Right lobe of liver (tissue), 6 donors: ENCODE results near the gene NECAP2. TPM values are rescaled to one million over a fixed set of nuclear protein-coding genes. Genes with fewer than 3 reads are reported as not detected.

Experiments used
- ATAC-seq, 4 donors: fragments of 200-7000 bp; cut with Tn5 transposase; one replicate each; pipeline ENCODE4 v1.9.1; 2020; ENCODE audit warnings: mild to moderate bottlenecking in 4 of 4, moderate library complexity in 4 of 4
- DNase-seq, 3 donors: peaks; one replicate each; pipeline ENCODE4 v3.0.0-alpha.2; 2020
- H3K27ac ChIP-seq, 3 donors: fragments of 200-600 bp; one replicate each; pipeline ENCODE4 v1.8.0; 2022
- H3K27me3 ChIP-seq, 2 donors: fragments of 200-600 bp; one replicate each; pipeline ENCODE4 v1.8.0; 2022
- H3K36me3 ChIP-seq, 4 donors: fragments of 200-600 bp; sonication (generic) in 1 of 4; one replicate each; pipeline versions ENCODE4 v1.5.1 to v1.8.0; 2017 to 2022; ENCODE audit warnings: control low read depth in 1 of 4
- H3K4me1 ChIP-seq, 4 donors: fragments of 200-600 bp; sonication (generic) in 1 of 4; one replicate each; pipeline versions ENCODE4 v1.5.1 to v1.8.0; 2017 to 2022; ENCODE audit warnings: control low read depth in 1 of 4
- H3K4me3 ChIP-seq, 3 donors: fragments of 200-600 bp; one replicate each; pipeline ENCODE4 v1.8.0; 2022
- H3K9me3 ChIP-seq, 4 donors: fragments of 200-600 bp; sonication (generic) in 1 of 4; one replicate each; pipeline versions ENCODE4 v1.5.1 to v1.8.0; 2017 to 2022; ENCODE audit warnings: control low read depth in 1 of 4
- CTCF ChIP-seq, 4 donors: fragments of 200-600 bp in 3 of 4; fragments of 450-650 bp in 1 of 4; IDR thresholded peaks; one replicate each; pipeline versions ENCODE4 v1.5.1 to v1.8.0; 2016 to 2022; ENCODE audit warnings: antibody characterized with exemption in 4 of 4, mild to moderate bottlenecking in 2 of 4
- POLR2A ChIP-seq: fragments of 450-650 bp; IDR thresholded peaks from one replicate; pipeline ENCODE4 v1.6.1; 2017; ENCODE audit warnings: antibody characterized with exemption, mild to moderate bottlenecking
- WGBS: methylation state at CpG from one replicate; pipeline ENCODE4 v1.1.6; 2018; ENCODE audit warnings: low coverage, low lambda C conversion rate; ENCODE audit not compliant: insufficient coverage; ENCODE audit errors: missing lambda C conversion rate; 5-methylcytosine and 5-hydroxymethylcytosine counted together
- intact Hi-C, 2 donors: fragments of 100-400 bp; cut with DNase I; formaldehyde crosslinking; loops; one replicate each; pipeline versions ENCODE4 v1.11.2 to v1.14.1; 2022
- total RNA-seq, 6 experiments: library from RNA; depleted of rRNA in 2 of 6; stranded (reverse); fragments of >200 nt in 2 of 6; fragmentation: NEBNext Ultra II Directional in 3 of 6; extraction: Animal tissue kit (Norgen Biotek cat#: 25700) in 3 of 6; gene quantifications; one replicate each; pipeline versions ENCODE4 v1.1.0 to v1.2.4, GENCODE V29; 2016 to 2023
- donor health status: DM: no; HTN: yes; CAD: no.
- donor health status: DM: no; HTN: no; CAD: no.
- donor health status: DM: no; HTN: no; CAD: no.
- donor health status: DM: no; HTN: yes; CAD: no.
- donor health status: DM: no; HTN: yes; CAD: no.

The NECAP2 gene
- total RNA-seq, 6 experiments from 2014 or later, result 13.9 to 28.3 (median 24.2) TPM

- no peaks in the 10 kb centered on the region for H3K4me1 ChIP-seq
- no peak overlapping the region for H3K4me3 ChIP-seq
- 79% methylated on average over 2 of the region's 2 CpGs for WGBS
- DNase-seq (no peak), ATAC-seq (no peak)
- H3K36me3 ChIP-seq, result peaks cover 0 to 3% (median 0%) of the 10 kb centered on the region in 4 donors
- no peaks in the 10 kb centered on the region for H3K27me3 ChIP-seq
- intact Hi-C loops, result no loop called here
- no peak overlapping the region for H3K27ac ChIP-seq
- no peak for TF ChIP-seq POLR2A
- no peaks in the 10 kb centered on the region for H3K9me3 ChIP-seq
These were observed 2.0 kb upstream of the NECAP2 start for GRCh38 chr1:16438516-16438915.

- WGBS, result 88% methylated on average over 2 of the region's 2 CpGs
- DNase-seq (no peak), ATAC-seq (no peak)
- Histone ChIP-seq H3K9me3 (no peaks in the 10 kb centered on the region), H3K27me3 (no peaks in the 10 kb centered on the region), H3K36me3 (peaks cover 0 to 6% (median 0%) of the 10 kb centered on the region in 4 donors), H3K4me1 (no peaks in the 10 kb centered on the region), H3K4me3 (no peak overlapping the region), H3K27ac (no peak overlapping the region)
- intact Hi-C loops, result no loop called here
- TF ChIP-seq CTCF (IDR thresholded peaks at IDR 0.05), result no peak
- no peak for TF ChIP-seq POLR2A
These were observed 1.6 kb upstream of the NECAP2 start for GRCh38 chr1:16438924-16439323.

- WGBS, result 93% methylated on average over 3 of the region's 7 CpGs
- no peaks in the 10 kb centered on the region for H3K9me3 ChIP-seq
- H3K27me3 ChIP-seq, result no peaks in the 10 kb centered on the region
- peak overlapping the region; percentile 72 to 96 (median 93) for H3K4me3 ChIP-seq
- no peaks in the 10 kb centered on the region for H3K4me1 ChIP-seq
- H3K36me3 ChIP-seq, result peaks cover 0 to 13% (median 1%) of the 10 kb centered on the region in 4 donors
- intact Hi-C loops, result no loop called here
- peak overlapping the region; percentile 67 to 79 (median 74) for H3K27ac ChIP-seq
- ATAC-seq, result peak in 1 of 4 donors; percentile 19
- peak in 1 of 3 donors; percentile 49 for DNase-seq
- TF ChIP-seq CTCF (IDR thresholded peaks at IDR 0.05) (no peak), POLR2A (no peak)
These were observed 424 bp upstream of the NECAP2 start for GRCh38 chr1:16440131-16440469.

GRCh38 chr1:16441282-16441665 lies 750 bp downstream of the NECAP2 start:
- WGBS, result 2% methylated on average over 7 of the region's 12 CpGs
- DNase-seq (no peak), ATAC-seq (peak; percentile 4 to 13 (median 10))
- Histone ChIP-seq H3K27me3 (no peaks in the 10 kb centered on the region), H3K27ac (peak overlapping the region; percentile 67 to 79 (median 74)), H3K4me1 (no peaks in the 10 kb centered on the region), H3K36me3 (peaks cover 0 to 13% (median 2%) of the 10 kb centered on the region in 4 donors), H3K4me3 (peak overlapping the region; percentile 72 to 96 (median 93)), H3K9me3 (no peaks in the 10 kb centered on the region)
- intact Hi-C loops, result no loop called here
- TF ChIP-seq POLR2A (no peak), CTCF (IDR thresholded peaks at IDR 0.05) (no peak)

- ATAC-seq, result peak in 2 of 4 donors; percentile 4 to 11
These were observed 1.7 kb downstream of the NECAP2 start for GRCh38 chr1:16442265-16442664.

More at GRCh38 chr1:16442265-16442664, 1.7 kb downstream of the NECAP2 start:
- no peak for TF ChIP-seq POLR2A
- no peak for TF ChIP-seq CTCF (IDR thresholded peaks at IDR 0.05)
- WGBS, result no CpG with 5 or more reads among the region's 7 CpGs
- Histone ChIP-seq H3K36me3 (peaks cover 0 to 16% (median 2%) of the 10 kb centered on the region in 4 donors), H3K27me3 (no peaks in the 10 kb centered on the region), H3K4me1 (no peaks in the 10 kb centered on the region), H3K27ac (peak overlapping the region in 2 of 3 donors; percentile 40 to 79), H3K4me3 (no peak overlapping the region), H3K9me3 (no peaks in the 10 kb centered on the region)
- DNase-seq, result no peak
- intact Hi-C loops, result no loop called here
